GM21367 (cell line): ENCODE data around the gene GADD45A.

ENCODE experiments used
- ATAC-seq: cut with Tn5 transposase; IDR thresholded peaks from one replicate; pipeline ENCODE4 v1.9.1; 2021; ENCODE audit not compliant: unreplicated experiment

Gene GADD45A

DNA sequence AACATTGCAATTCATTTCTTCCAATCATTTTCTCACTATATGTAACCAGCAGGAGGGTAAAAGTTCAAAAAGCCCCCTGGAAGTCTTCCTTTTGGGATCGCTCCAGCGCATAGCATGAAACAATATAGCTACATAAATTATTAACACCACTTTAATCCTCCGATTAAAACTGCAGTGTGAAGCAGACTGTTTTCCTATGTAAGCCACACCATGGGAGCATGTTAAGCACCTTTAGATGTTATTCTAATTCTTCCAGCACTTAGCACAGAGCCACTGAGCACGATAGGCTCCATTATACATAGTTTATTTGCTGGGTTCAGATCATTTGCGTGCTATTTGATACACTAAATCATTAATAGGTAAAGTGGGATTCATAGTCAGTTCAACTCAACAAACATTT, 18.4 kb upstream of the GADD45A start:
- no peak for ATAC-seq

DNA sequence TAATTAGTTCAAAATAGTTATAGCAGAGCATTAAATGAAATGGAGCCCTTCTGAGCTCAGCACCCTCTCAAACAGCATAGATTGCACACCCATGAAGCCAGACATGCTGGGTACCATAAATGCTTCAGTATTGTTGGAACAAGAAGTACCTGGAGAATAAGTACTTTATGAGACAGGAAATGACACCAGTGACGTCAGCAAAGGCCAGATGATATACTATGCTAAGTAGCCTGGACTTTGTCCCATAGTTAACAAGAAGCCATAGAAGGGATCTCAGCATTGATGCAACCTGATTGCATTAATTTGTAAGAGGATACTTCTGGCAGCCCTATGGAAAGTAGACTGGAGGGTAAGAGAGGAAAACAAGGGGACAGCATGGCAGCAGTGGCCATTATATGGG, 16.3 kb upstream of the GADD45A start:
- no peak for ATAC-seq

DNA sequence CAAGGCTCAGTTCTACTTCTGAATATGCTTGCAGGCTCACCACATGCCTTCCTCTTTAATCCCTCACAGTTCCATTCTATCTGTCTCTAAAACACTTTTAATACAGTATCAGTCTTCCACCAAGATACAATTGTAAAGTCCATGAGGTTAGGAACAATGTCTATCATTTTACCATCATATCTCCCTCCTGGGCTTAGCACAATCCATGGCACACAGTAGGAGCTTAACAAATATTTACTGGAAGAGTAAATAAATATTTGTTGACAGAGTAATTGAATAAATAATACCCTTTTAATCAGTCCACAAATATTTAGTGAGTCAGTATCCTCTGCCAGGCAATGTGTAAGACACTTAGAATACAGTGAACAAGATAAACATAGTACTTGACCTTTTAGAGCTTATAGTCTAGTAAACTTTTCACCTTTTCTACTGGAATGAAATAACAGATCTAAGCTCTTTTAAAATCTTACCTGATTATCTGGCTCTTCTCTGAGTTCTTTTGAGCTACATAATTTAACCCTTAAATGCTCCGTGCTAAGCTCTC, 12.7 kb upstream of the GADD45A start:
- ATAC-seq, result no peak

DNA sequence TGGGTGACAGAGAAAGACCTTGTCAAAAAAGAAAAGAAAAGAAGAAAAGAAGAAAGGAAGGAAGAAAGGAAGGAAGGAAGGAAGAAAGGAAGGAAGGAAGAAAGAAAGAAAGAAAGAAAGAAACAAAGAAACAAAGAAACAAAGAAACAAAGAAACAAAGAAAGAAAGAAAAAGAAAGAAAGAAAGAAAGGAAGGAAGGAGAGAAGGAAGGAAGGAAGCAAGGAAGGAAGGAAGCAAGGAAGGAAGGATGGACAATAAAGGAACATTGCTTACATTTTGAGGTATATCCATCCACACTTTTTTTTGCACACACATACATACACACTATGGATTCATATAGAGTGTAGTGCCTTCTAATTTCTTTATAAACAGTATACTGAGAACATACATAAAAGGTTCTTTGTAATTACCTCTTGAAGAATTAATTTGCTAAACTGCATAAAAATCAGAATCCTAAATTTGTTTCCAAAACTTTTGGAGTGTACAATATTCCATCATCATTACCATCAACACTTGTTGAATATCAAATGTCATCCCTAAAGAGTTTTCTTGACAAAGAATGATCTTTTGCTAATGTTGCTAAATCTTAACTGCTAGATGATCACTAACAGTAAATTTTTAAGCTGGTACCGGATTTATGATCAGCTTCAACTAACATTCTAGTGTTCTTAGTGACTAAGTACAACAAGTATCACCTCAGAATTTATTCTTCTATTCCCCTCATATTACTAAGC, 11.4 kb upstream of the GADD45A start:
- no peak for ATAC-seq

DNA sequence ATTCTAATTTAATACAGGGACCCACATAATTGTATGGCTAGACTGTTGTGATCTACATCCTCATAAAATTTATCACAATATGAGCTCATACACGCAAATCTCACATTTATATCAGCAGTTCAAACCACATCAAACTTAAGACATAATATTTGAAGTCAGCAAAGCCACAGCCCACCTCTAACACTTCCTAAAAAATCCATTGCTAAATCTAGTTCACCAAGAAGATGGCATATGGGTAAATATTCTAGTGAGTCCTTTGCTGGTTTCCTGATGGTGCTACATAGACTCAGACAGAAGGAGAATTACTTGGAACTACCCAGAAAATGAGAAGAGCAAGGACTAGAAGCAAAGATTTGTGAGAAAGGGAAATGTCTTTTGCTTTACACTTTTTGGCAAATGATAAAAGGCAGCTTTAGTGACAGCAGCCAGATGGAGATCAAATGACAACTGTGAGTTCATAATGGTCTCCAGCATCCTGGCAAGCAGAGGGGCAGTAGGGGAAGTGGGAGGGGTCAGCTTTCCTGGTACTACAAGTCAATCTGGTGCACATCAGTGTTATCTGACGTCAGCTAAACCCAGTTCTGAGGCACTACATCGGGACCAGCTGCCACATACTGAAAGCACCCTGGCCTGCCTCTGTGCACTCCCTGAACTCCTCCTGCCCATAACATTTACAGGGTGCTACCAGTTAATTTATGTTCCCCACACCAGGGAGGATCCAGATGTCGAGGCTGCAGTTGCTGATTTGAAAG, 10.6 kb upstream of the GADD45A start:
- ATAC-seq, result no peak

DNA sequence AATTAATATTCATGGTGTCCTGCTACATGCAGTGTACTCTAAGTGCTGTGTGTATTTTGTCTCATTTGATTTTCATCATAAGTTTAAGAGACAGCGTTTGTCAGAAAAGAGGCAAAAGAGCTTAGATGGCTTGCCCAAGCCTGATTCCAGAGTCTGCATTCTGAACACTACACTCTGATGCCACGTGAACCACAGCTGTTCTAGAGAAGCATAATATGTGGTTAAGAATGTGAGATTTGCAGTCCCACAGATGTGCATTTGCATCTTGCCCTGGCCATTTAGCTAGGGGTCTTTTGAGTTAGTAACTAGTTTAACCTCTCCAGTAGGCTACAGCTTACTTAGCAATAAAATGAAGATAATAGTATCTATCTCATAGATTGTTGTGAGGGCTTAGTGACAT, 9.2 kb upstream of the GADD45A start:
- ATAC-seq, result peak; percentile 60

DNA sequence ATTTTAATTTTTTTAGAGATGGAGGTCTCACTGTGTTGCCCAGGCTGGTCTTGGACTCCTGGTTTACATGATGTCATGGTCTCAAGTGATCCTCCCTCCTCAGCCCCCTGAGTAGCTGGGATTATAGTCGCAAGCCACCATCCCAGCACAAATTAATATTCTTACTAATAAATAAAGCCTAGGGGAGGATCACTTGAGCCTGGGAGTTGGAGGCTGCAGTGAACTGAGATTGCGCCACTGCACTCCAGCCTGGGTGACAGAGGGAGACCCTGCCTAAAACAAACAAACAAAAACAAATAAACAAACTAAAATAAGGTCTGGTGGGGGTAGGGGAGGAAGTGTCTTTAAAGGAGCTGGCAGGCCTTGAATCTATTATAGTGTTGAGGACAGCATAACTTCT, 8.7 kb upstream of the GADD45A start:
- no peak for ATAC-seq

DNA sequence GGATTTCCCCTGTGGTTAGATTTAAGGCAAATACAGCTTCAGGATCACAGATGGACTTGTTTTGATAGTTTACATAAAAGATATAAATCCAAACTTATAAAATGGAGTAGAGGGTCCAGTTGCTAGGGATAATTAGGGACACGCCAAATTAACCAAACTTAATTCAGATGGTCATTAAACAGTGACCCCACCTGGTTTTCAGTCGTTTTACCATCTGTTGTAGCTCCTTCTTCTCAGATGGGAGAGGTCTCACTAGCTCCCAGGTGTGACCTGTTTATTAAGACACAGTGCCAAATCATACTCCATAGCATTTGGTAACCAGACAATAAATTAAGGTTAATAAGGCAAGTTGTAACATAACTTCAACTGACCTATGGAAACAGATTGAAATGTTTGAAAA, 8.1 kb upstream of the GADD45A start:
- no peak for ATAC-seq

DNA sequence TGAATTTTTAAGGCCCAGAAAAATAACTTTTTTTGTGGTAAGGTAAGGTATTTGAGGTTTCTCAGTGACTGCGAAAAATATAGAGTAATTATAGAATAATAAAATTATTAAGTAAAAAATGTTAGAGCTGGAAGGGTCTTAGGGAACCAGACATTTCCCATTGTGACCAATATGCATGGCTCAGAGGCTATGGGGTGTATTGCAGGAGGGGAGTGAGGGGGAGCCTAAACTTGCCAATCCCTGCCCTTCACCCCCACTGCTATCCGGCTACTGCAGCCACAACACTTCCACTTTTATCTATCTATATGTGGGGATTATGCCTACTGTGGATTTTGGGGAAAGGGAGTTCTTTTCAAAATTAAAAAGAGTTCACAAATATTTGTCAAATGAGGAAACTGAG, 7.6 kb upstream of the GADD45A start:
- no peak for ATAC-seq

DNA sequence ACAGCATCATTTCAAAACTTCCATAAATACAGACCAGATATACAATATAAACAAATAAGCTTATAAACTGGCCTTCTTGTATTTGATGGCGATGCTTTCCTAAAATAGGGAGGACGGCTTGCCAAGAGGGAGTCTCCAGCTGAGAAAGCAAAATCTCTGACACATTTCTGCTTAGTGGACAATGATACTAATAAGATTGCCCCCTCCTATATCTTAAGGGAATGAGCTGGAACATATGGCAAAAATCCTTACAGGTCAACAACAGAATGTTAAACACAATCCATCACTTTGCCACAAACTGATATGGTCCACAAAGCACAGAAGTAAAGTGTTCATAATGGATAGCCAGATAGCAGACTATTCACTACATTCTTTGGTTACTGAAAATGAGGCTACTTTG, 7.1 kb upstream of the GADD45A start:
- no peak for ATAC-seq

DNA sequence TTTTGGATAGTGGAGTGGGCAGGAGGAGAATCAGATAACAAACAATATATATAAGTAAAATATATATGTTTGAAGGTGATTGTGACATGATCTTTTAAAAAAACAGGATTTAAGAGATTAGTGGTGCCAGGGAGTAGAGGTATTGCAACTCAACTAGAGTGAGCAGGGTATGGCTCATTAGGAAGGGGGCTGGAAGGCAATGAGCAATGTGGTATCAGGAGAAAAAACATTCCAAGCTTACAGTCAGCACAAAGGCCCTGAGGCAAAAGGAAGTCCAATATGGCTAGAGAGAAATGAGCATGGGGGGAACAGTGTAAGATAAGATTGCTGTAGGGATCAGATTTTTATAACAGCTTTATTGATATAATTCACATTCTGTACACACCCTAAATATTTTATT, 5.3 kb upstream of the GADD45A start:
- ATAC-seq, result no peak

DNA sequence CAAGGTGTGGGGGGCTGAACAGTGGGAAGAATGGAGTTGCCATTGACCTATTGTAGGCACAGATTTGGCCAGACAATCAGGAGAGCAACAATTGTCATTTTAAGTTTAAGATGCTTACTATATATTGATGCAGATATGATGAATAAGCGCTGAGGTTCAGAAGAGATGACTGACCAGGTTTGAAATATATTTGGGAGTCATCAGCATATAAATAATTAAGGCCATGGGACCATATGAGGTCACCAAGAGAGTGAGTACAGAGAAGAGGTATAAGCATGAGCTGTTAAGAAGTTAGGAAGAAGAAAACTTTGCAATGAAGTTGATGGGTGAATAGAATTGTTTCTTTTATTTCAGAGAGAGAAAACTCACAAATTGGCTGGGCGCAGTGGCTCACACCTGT, 4.5 kb upstream of the GADD45A start:
- no peak for ATAC-seq

DNA sequence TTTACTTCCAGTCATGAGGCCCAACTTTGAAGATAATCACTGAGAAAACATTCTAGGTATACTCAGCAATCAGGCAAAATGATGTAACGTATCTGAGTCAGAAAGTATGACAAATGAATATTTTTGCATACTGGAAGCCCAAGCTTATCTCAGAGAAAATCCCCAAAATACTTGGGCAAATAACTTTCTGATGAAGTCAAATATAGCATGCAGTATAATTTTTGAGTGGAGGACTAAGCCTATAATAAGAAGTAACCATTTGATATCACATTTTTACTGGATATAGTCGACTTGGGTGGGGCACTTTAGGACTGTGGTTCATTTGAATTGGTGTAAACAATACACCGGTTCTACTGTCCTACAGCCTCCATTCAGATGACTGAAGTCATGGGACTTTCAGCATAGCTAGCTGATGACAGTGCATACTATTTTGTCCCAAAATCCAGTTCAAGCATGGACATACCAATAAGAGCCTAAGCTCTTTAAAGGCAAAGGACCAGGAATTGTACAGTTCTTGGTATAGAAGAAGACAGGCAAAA, 2.3 kb upstream of the GADD45A start:
- no peak for ATAC-seq

DNA sequence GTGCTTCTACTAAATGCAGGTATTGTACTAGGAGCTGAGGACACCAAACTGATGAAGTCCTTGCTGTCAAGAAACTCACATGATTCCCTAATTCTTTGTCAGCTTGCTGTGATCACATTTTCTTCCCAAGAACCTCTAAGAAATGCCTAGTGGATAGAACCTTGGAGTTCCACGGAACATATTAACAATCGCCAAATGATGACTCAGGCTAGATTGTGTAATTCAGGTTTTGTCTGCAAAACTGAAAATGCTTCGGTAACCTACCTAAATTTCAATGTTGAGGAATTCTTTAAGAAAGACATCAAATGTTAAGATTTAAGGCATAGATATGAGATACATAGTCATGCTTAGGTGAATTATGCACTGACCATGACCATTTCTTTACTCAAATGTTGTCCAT, 1.7 kb upstream of the GADD45A start:
- no peak for ATAC-seq

DNA sequence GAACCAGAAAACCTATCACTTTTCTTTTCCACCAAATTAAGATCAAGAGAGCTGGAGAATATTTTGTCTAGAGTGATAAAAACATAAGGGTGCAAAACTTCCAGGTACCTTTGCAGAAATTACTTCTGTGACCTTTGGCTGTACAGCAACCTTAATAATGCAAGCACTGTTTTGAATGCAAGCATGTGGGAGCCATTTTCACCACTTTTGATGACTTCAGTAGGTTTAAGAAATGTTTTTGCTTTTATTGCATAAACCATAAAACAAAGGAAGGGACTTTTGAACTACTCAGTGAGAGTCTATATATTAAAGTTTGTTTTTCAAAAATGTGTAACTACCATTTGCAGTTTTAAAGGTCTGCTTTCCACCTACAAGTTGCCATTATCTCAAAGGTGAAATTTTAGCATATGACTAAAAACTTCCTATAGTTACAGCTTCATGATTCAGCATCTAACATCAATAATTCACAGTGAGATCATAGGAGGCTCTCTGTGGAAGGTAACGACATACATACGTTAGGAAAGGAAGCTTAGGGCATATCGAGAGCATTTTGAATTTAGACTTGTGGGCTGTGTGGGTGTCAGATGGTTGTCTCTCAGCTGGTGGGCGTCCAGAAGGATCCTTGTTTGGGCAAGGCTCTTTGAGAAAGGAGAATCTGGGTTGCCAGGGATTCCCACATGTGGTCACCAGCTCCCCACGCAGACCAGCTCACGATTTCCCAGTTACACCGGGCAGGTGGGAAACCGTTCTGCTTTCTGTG, 1.1 kb upstream of the GADD45A start:
- no peak for ATAC-seq

DNA sequence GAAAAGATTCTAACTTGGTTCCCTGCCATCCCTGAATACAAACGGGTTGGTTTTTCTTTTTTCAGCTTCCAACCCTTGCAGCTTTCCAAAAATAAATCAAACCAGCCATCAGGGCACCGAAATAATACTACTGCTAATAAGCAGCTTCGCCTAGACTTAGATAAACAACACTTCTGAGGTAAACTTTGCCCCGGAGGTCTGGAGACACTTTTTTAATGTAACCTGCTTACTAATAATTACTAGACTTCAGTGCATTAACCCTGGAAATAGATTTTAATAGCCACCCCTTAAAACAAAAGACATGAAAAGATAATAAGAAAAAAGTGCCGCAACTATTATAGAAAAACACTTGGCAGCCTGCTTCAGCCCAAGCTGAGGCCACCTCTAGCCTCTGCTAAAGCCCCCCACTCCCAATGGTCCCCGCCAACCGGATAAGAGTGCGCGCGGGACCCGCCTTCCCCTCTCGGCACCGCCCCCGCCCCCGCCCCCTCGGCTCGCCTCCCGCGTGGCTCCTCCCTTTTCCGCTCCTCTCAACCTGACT, 405 bp upstream of the GADD45A start:
- ATAC-seq, result no peak

DNA sequence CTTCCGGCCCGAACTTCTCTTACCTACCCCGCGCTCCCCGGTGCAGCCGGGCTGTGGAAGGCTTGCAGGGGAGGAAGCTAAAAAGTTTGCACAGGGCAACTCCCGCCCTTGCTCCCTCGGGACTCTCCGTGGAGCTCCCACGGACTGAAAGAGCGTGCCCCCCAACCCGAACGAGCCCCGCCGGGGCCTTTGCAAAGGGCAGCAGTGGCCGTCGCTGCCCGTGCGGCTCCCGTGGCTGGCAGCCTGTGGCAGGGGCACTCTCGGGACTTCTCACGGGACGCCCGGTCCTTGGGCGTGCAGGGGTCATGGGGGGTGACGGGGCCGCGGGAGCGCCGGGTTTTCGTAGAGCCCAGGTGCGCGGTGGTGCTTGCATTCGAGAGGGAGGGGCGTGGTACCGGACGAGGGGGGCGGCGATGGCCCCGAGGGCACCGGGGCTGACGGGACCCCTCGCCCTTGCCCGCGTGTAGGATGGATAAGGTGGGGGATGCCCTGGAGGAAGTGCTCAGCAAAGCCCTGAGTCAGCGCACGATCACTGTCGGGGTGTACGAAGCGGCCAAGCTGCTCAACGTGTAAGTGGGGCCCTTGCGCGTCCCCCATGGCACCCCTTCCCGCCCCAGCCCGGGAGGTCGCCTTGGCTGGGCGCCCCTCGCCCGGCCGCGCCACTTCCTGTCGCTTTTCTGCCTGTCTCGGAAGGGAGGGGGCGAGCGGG, 711 bp downstream of the GADD45A start:
- peak; percentile 10 for ATAC-seq

DNA sequence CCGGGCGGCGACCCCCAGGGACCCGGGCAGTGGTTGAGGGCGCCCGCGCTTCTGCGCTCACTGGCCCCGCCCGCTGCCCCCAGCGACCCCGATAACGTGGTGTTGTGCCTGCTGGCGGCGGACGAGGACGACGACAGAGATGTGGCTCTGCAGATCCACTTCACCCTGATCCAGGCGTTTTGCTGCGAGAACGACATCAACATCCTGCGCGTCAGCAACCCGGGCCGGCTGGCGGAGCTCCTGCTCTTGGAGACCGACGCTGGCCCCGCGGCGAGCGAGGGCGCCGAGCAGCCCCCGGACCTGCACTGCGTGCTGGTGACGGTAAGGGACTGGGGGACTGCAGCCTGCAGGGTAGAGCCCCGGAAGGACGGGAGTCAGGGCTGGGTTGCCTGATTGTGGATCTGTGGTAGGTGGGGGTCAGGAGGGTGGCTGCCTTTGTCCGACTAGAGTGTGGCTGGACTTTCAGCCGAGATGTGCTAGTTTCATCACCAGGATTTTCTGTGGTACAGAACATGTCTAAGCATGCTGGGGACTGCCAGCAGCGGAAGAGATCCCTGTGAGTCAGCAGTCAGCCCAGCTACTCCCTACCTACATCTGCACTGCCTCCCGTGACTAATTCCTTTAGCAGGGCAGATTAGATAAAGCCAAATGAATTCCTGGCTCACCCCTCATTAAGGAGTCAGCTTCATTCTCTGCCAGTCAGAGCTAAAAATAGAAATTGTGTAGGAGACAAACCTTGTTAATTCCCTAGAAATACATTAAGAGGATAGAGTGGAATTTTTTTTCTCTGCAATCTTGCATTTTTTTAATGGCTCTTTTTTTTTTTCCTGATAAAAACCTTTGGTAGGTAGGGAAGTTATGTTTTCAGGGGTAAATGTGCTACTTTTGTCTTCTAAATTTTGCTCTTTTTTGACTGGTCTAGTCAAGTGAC, 1.5 kb downstream of the GADD45A start:
- ATAC-seq, result peak; percentile 19

DNA sequence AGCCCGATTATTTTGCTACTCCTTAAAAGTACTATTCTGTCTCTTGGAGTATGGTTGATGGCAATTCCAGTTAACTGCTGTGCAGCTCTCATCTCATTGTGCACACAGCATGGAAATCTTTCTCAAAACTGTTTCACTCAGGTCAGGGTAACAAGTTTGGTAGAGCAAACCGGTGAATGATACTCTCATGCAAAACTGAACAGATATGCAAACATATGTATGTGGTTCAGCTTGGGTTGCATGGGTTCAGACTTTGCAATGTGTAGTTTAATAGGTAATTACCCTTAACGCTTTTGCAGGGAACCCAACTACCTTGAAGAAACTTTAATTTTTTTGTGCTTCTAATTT, 2.2 kb downstream of the GADD45A start:
- no peak for ATAC-seq

DNA sequence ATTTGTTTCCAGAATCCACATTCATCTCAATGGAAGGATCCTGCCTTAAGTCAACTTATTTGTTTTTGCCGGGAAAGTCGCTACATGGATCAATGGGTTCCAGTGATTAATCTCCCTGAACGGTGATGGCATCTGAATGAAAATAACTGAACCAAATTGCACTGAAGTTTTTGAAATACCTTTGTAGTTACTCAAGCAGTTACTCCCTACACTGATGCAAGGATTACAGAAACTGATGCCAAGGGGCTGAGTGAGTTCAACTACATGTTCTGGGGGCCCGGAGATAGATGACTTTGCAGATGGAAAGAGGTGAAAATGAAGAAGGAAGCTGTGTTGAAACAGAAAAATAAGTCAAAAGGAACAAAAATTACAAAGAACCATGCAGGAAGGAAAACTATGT, 2.6 kb downstream of the GADD45A start:
- ATAC-seq, result no peak
